CD4-positive, CD25-positive, alpha-beta regulatory T cell (primary cell): ENCODE measurements around the gene INHBB. TPM values are rescaled to one million over a fixed set of nuclear protein-coding genes. Genes with fewer than 3 reads are reported as not detected.
A peak's percentile ranks its signal among the peaks of the same experiment; 100 is the strongest.

Source experiments
- ATAC-seq, 2 donors: fragments of 150-1000 bp; cut with Tn5 transposase; one replicate each; pipeline ENCODE4 v1.10.0; 2021; ENCODE audit warnings: low read depth in 2 of 2, moderate number of reproducible peaks in 2 of 2, moderate library complexity in 1 of 2
- DNase-seq, 3 donors: peaks; one replicate each; pipeline versions ENCODE4 v3.0.0 to v3.0.0-alpha.2; 2012 to 2022; ENCODE audit warnings: mixed read lengths in 1 of 3
- H3K27ac ChIP-seq: one replicate; pipeline ENCODE4 v1.7.0; 2013; ENCODE audit warnings: mild to moderate bottlenecking, low read length; ENCODE audit not compliant: insufficient read depth, poor library complexity, severe bottlenecking
- H3K27me3 ChIP-seq: one replicate; pipeline ENCODE4 v1.7.0; 2013; ENCODE audit warnings: low read length; ENCODE audit not compliant: control insufficient read depth, insufficient read depth
- H3K36me3 ChIP-seq: one replicate; pipeline ENCODE4 v1.7.0; 2013; ENCODE audit warnings: mild to moderate bottlenecking, low read length, moderate library complexity; ENCODE audit not compliant: control insufficient read depth, insufficient read depth
- H3K4me1 ChIP-seq: 2 replicates; pipeline ENCODE4 v1.7.0; 2013; ENCODE audit warnings: mild to moderate bottlenecking, low read length; ENCODE audit not compliant: insufficient read depth, control insufficient read depth, poor library complexity, severe bottlenecking
- H3K4me3 ChIP-seq: one replicate; pipeline ENCODE4 v1.7.0; 2013; ENCODE audit warnings: low read depth, mild to moderate bottlenecking, low read length, moderate library complexity
- H3K9me3 ChIP-seq, 2 experiments: 1 replicate in 1 of 2; 2 replicates in 1 of 2; pipeline ENCODE4 v1.7.0; 2013; ENCODE audit warnings: low read length in 2 of 2, mild to moderate bottlenecking in 1 of 2, moderate library complexity in 1 of 2; ENCODE audit not compliant: control insufficient read depth in 2 of 2
- H3K27ac Mint-ChIP-seq, 3 donors: one replicate each; pipeline ENCODE4 v1.8.0; 2020 to 2022; ENCODE audit warnings: mild to moderate bottlenecking in 3 of 3, mixed read lengths in 3 of 3, moderate library complexity in 2 of 3
- H3K27me3 Mint-ChIP-seq: one replicate; pipeline ENCODE4 v1.8.0; 2022; ENCODE audit warnings: mild to moderate bottlenecking, mixed read lengths
- H3K36me3 Mint-ChIP-seq: one replicate; pipeline ENCODE4 v1.8.0; 2020; ENCODE audit warnings: mixed read lengths
- H3K4me1 Mint-ChIP-seq, 4 donors: one replicate each; pipeline ENCODE4 v1.8.0; 2020 to 2022; ENCODE audit warnings: mixed read lengths in 4 of 4, mild to moderate bottlenecking in 1 of 4
- H3K4me3 Mint-ChIP-seq, 4 donors: one replicate each; pipeline ENCODE4 v1.8.0; 2020 to 2022; ENCODE audit warnings: mild to moderate bottlenecking in 4 of 4, mixed read lengths in 4 of 4, moderate library complexity in 3 of 4
- H3K9me3 Mint-ChIP-seq, 7 donors: one replicate each; pipeline ENCODE4 v1.8.0; 2020 to 2022; ENCODE audit warnings: mixed read lengths in 7 of 7, mild to moderate bottlenecking in 3 of 7, moderate library complexity in 2 of 7
- polyA plus RNA-seq, 4 donors: library from polyadenylated mRNA; unstranded; fragments of 300-500 nt; fragmentation: Illumina TruSeq; gene quantifications; one replicate each; pipeline ENCODE4 v1.2.3, GENCODE V29; 2021
- total RNA-seq: library from RNA; stranded (reverse); gene quantifications from one replicate; pipeline ENCODE4 v1.2.3, GENCODE V29; 2022

The INHBB gene
- total and polyA plus RNA-seq, 5 donors from 2014 or later, result not detected

DNA sequence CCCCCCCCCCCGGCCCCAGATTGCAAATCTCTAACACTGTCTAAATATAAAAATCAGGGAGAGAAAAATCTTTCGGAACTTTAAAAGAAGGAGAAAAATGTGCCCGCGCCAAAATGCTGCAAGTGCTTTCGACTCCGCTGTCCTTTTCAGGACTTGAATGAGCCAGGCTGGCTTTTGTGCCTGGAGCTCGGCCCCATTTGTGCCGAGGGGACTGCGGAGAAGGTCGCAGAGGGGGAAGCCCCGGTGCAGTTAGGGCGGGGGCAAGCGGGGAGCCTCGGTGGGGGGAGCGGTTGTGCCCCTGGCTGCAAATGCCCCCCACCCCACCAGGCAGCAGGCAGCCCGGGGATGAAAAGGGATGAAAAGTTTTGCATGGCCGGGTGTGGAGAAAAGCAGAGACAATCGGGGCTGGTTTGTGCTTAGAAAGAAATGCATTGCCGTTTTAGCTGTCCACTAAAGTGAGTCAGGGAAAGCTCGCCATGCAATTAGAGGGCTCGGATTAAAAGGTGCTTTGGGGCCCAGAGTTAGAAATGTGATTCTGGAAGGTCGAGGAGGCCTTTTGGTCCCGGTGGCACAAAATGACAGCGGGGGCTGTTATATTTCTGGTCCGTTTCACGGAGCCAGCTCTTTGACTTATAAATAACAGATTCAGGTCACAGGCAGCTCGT, 1.6 kb downstream of the INHBB start:
- ATAC-seq (no peak), DNase-seq (no peak)
- peaks cover 6% of the 10 kb centered on the region for H3K27me3 ChIP-seq

DNA sequence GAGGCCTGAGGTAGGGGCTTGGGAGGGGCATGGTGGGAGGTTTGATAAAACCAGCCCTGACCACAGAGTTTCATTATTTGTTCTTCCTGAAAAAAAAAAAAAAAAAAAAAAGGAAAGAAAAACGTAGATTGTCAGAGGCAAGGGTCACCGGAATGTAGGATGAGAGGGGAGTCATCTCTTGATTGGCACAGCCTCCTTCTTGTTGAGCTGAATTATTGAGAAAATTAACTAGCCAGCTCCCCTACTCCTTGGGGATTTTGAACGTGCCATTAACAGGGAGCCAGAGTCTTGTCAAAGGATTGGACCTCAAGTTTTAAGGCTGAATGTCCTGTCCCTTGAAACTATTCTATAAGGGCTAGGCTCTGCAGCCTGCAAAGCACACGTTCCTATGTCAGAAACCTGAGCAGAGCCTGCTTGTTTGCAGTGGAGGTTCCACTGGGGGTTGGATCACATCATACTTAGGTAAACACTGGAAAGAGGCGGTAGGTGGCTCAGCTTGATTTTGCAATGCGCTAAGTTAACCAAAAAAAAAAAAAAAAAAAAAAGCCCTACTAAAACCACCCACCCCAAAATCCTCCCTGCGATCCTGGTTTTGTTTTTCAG, 2.3 kb downstream of the INHBB start:
- Mint-ChIP-seq H3K4me3 (peak overlapping the region; percentile 35 to 87 (median 55)), H3K27me3 (peaks cover 52% of the 10 kb centered on the region), H3K4me1 (peaks cover 0 to 20% (median 7%) of the 10 kb centered on the region in 4 donors), H3K27ac (no peak overlapping the region), H3K9me3 (peaks cover 0 to 2% (median 0%) of the 10 kb centered on the region in 7 donors), H3K36me3 (no peaks in the 10 kb centered on the region)
- DNase-seq, result no peak
- Histone ChIP-seq H3K4me3 (no peak overlapping the region), H3K9me3 (no peaks in the 10 kb centered on the region), H3K27ac (no peak overlapping the region), H3K4me1 (peaks cover 24% of the 10 kb centered on the region), H3K27me3 (peaks cover 3% of the 10 kb centered on the region), H3K36me3 (no peaks in the 10 kb centered on the region)
- ATAC-seq, result no peak

More for the DNA sequence above, 1.6 kb downstream of the INHBB start:
- Mint-ChIP-seq H3K4me3 (peak overlapping the region in 3 of 4 donors; percentile 71 to 87 (median 81)), H3K27me3 (peaks cover 59% of the 10 kb centered on the region), H3K36me3 (no peaks in the 10 kb centered on the region), H3K4me1 (peaks cover 0 to 27% (median 10%) of the 10 kb centered on the region in 4 donors), H3K9me3 (peaks cover 0 to 2% (median 0%) of the 10 kb centered on the region in 7 donors), H3K27ac (no peak overlapping the region)
- H3K9me3 ChIP-seq, result no peaks in the 10 kb centered on the region
- peaks cover 26% of the 10 kb centered on the region for H3K4me1 ChIP-seq
- H3K4me3 ChIP-seq, result no peak overlapping the region
- H3K27ac ChIP-seq, result no peak overlapping the region
- no peaks in the 10 kb centered on the region for H3K36me3 ChIP-seq

DNA sequence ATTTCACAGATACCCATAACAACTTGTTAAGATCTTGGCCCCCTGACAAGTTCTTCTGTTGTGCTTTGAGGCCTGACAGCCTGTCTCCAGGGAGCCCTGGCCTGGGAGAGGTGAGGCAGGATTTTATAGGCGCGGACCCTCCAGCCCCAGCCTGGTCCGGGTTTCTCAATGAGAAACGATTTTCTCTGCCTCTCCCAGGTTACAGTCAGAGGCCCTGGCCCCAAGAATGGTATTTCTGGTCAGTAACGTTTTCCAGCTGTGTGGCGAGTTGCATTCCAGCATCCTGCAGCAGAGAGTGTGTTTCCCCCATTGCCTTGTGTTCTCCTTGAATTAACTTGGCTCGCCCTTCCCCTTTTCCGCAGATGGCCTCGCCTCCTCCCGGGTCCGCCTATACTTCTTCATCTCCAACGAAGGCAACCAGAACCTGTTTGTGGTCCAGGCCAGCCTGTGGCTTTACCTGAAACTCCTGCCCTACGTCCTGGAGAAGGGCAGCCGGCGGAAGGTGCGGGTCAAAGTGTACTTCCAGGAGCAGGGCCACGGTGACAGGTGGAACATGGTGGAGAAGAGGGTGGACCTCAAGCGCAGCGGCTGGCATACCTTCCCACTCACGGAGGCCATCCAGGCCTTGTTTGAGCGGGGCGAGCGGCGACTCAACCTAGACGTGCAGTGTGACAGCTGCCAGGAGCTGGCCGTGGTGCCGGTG, 3.0 kb downstream of the INHBB start:
- H3K4me1 ChIP-seq, result peaks cover 19% of the 10 kb centered on the region
- H3K4me3 ChIP-seq, result no peak overlapping the region
- H3K27me3 ChIP-seq, result peaks cover 3% of the 10 kb centered on the region
- Mint-ChIP-seq H3K36me3 (no peaks in the 10 kb centered on the region), H3K27ac (no peak overlapping the region), H3K4me1 (peaks cover 0 to 15% (median 6%) of the 10 kb centered on the region in 4 donors), H3K9me3 (peaks cover 0 to 2% (median 0%) of the 10 kb centered on the region in 7 donors), H3K27me3 (peaks cover 45% of the 10 kb centered on the region), H3K4me3 (peak overlapping the region in 1 of 4 donors; percentile 35)
- no peak overlapping the region for H3K27ac ChIP-seq
- DNase-seq (no peak), ATAC-seq (no peak)
- H3K9me3 ChIP-seq, result no peaks in the 10 kb centered on the region
- no peaks in the 10 kb centered on the region for H3K36me3 ChIP-seq

DNA sequence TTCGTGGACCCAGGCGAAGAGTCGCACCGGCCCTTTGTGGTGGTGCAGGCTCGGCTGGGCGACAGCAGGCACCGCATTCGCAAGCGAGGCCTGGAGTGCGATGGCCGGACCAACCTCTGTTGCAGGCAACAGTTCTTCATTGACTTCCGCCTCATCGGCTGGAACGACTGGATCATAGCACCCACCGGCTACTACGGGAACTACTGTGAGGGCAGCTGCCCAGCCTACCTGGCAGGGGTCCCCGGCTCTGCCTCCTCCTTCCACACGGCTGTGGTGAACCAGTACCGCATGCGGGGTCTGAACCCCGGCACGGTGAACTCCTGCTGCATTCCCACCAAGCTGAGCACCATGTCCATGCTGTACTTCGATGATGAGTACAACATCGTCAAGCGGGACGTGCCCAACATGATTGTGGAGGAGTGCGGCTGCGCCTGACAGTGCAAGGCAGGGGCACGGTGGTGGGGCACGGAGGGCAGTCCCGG, 3.5 kb downstream of the INHBB start:
- Histone ChIP-seq H3K27me3 (peaks cover 3% of the 10 kb centered on the region), H3K36me3 (no peaks in the 10 kb centered on the region), H3K9me3 (no peaks in the 10 kb centered on the region), H3K27ac (no peak overlapping the region), H3K4me3 (no peak overlapping the region), H3K4me1 (peaks cover 19% of the 10 kb centered on the region)
- H3K9me3 Mint-ChIP-seq, result peaks cover 0 to 2% (median 0%) of the 10 kb centered on the region in 7 donors
- H3K4me3 Mint-ChIP-seq, result no peak overlapping the region
- no peak overlapping the region for H3K27ac Mint-ChIP-seq
- H3K36me3 Mint-ChIP-seq, result no peaks in the 10 kb centered on the region
- H3K27me3 Mint-ChIP-seq, result peaks cover 45% of the 10 kb centered on the region
- peaks cover 0 to 14% (median 6%) of the 10 kb centered on the region in 4 donors for H3K4me1 Mint-ChIP-seq
- ATAC-seq (no peak), DNase-seq (no peak)

DNA sequence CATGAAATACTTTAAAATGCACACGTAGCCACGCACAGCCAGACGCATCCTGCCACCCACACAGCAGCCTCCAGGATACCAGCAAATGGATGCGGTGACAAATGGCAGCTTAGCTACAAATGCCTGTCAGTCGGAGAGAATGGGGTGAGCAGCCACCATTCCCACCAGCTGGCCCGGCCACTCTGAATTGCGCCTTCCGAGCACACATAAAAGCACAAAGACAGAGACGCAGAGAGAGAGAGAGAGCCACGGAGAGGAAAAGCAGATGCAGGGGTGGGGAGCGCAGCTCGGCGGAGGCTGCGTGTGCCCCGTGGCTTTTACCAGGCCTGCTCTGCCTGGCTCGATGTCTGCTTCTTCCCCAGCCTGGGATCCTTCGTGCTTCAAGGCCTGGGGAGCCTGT, 4.1 kb downstream of the INHBB start:
- peaks cover 0 to 2% (median 0%) of the 10 kb centered on the region in 7 donors for H3K9me3 Mint-ChIP-seq
- DNase-seq (no peak), ATAC-seq (no peak)
- no peaks in the 10 kb centered on the region for H3K36me3 Mint-ChIP-seq
- H3K27ac ChIP-seq, result no peak overlapping the region
- no peak overlapping the region for H3K4me3 Mint-ChIP-seq
- H3K4me3 ChIP-seq, result no peak overlapping the region
- H3K4me1 ChIP-seq, result peaks cover 16% of the 10 kb centered on the region
- H3K27me3 ChIP-seq, result peaks cover 3% of the 10 kb centered on the region
- peak overlapping the region in 1 of 3 donors; percentile 92 for H3K27ac Mint-ChIP-seq
- H3K36me3 ChIP-seq, result no peaks in the 10 kb centered on the region
- no peaks in the 10 kb centered on the region for H3K9me3 ChIP-seq
- H3K27me3 Mint-ChIP-seq, result peaks cover 45% of the 10 kb centered on the region
- H3K4me1 Mint-ChIP-seq, result peaks cover 0 to 14% (median 6%) of the 10 kb centered on the region in 4 donors

DNA sequence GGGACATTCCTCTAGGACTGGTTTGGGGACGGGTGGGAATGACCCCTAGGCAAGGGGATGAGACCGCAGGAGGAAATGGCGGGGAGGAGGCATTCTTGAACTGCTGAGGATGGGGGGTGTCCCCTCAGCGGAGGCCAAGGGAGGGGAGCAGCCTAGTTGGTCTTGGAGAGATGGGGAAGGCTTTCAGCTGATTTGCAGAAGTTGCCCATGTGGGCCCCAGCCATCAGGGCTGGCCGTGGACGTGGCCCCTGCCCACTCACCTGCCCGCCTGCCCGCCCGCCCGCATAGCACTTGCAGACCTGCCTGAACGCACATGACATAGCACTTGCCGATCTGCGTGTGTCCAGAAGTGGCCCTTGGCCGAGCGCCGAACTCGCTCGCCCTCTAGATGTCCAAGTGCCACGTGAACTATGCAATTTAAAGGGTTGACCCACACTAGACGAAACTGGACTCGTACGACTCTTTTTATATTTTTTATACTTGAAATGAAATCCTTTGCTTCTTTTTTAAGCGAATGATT, 4.9 kb downstream of the INHBB start:
- H3K4me3 Mint-ChIP-seq, result peak overlapping the region in 1 of 4 donors; percentile 89
- H3K9me3 Mint-ChIP-seq, result peaks cover 0 to 2% (median 0%) of the 10 kb centered on the region in 7 donors
- H3K27me3 ChIP-seq, result peaks cover 3% of the 10 kb centered on the region
- no peak overlapping the region for H3K27ac Mint-ChIP-seq
- H3K4me3 ChIP-seq, result no peak overlapping the region
- H3K4me1 Mint-ChIP-seq, result peaks cover 0 to 14% (median 6%) of the 10 kb centered on the region in 4 donors
- H3K27me3 Mint-ChIP-seq, result peaks cover 45% of the 10 kb centered on the region
- no peaks in the 10 kb centered on the region for H3K36me3 Mint-ChIP-seq
- H3K9me3 ChIP-seq, result no peaks in the 10 kb centered on the region
- no peak overlapping the region for H3K27ac ChIP-seq
- no peaks in the 10 kb centered on the region for H3K36me3 ChIP-seq
- no peak for DNase-seq
- no peak for ATAC-seq
- peaks cover 14% of the 10 kb centered on the region for H3K4me1 ChIP-seq

DNA sequence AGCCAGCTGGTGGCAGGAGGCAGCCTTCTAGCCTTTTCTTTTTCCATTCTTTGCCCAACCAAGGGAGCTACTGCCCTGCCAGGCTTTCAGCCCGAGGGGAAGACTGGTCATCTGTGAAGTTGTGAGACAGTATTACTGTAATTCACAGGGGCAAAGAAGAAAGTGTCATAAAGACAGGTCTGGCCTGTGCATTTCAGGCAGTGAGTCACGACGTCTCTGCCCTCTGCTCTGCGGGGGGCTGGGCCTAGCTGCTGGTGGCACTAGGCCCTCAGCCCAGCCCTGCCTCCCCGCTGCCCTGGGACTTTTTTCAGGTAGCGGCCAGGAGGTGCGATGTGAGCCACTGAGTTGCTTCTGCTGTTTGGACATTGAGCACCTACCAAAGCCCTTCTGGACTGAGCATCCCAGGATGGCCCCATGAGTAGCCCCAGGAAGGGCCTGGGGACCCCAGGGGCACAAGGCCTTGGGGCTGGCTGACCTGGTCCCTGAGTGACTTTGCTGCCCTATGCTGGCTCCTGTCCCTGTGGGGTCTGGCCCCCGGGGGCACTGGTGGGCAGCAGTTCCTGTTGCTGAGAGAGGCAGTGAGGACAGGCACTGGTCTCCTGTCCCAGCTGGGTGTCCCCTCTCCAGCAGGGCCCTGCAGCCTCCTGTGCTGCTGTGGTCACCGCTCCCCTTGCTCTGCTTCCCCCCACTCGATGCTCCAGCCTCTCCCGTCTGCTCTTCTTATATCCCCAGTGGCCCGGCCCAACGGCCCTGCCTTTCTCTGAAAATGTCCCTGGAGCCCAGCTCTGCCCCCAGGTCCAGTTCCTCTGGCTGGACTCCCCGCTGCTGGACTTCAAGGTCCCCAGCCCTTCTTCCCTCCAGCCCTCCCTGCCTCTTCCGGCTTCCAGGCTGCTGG, 7.0 kb downstream of the INHBB start:
- Histone ChIP-seq H3K4me1 (no peaks in the 10 kb centered on the region), H3K27ac (no peak overlapping the region), H3K36me3 (no peaks in the 10 kb centered on the region), H3K9me3 (no peaks in the 10 kb centered on the region), H3K4me3 (no peak overlapping the region), H3K27me3 (peaks cover 3% of the 10 kb centered on the region)
- Mint-ChIP-seq H3K4me1 (peaks cover 0 to 2% (median 0%) of the 10 kb centered on the region in 4 donors), H3K36me3 (no peaks in the 10 kb centered on the region), H3K4me3 (no peak overlapping the region), H3K27ac (no peak overlapping the region), H3K9me3 (peaks cover 0 to 2% (median 0%) of the 10 kb centered on the region in 7 donors), H3K27me3 (peaks cover 30% of the 10 kb centered on the region)
- no peak for DNase-seq
- no peak for ATAC-seq
